ENCODE measurements around the gene FHAD1. TPM values are rescaled to one million over a fixed set of nuclear protein-coding genes. Genes with fewer than 3 reads are reported as not detected.

The FHAD1 gene
- total RNA-seq, 2 donors from 2014 or later = 4.4 TPM; not detected in 1

DNA sequence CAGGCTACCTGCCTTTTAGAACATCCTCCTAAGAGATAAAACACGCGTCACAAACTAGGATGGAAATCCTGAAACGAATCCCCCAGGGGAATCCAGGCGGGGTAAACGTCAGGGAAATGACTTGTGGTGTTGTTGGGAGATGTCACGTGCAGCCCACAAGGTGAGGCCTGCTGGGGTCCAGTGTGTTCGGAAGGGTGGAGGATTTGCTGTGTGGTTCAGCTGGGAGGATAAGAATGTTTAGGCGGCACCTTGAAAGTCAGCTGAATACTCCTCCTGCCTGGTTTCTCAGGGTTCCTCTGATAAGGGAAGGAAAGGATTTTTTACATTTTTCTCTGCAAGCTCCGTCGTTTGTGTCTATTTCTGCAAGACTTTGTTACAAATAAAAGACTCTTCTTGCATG, 88.0 kb downstream of the FHAD1 start:
- Histone ChIP-seq H3K36me3 (no peaks in the 10 kb centered on the region), H3K4me3 (no peak overlapping the region), H3K27me3 (replicated peaks; ENCODE audit: insufficient read depth) (no peaks in the 10 kb centered on the region), H3K4me1 (ENCODE audit: control insufficient read depth in 1 of 2, low read depth in 2 of 2) (peaks cover 9 to 20% of the 10 kb centered on the region in 2 donors), H3K9me3 (no peaks in the 10 kb centered on the region), H3K27ac (no peak overlapping the region)
- TF ChIP-seq, protein P1, sequence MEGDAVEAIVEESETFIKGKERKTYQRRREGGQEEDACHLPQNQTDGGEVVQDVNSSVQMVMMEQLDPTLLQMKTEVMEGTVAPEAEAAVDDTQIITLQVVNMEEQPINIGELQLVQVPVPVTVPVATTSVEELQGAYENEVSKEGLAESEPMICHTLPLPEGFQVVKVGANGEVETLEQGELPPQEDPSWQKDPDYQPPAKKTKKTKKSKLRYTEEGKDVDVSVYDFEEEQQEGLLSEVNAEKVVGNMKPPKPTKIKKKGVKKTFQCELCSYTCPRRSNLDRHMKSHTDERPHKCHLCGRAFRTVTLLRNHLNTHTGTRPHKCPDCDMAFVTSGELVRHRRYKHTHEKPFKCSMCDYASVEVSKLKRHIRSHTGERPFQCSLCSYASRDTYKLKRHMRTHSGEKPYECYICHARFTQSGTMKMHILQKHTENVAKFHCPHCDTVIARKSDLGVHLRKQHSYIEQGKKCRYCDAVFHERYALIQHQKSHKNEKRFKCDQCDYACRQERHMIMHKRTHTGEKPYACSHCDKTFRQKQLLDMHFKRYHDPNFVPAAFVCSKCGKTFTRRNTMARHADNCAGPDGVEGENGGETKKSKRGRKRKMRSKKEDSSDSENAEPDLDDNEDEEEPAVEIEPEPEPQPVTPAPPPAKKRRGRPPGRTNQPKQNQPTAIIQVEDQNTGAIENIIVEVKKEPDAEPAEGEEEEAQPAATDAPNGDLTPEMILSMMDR (IDR thresholded peaks at IDR 0.05) = no peak
- DNase-seq (ENCODE audit: low spot score) = no peak
- no peak for ATAC-seq (ENCODE audit: insufficient number of reproducible peaks, low FRiP score, low read depth)

DNA sequence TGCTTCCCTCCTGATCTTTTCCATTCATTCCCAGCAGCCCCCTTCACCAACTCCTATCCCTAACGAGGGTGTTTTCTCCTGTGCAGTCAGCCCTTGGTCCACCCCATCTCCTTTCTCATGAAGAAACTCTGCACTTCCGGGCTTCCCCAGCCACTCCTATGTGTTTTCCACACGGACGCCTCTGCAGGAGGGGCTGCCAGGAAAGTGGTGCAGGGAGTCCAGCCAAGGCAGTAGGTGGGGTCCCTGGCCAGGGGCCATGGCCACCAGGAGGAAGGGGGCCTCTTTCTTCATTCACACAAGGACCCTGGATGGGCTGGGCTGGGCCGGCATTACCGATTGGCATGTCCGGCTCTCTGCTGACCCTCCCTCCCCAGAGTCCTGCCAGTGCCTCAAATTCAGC, 89.8 kb downstream of the FHAD1 start:
- H3K27me3 ChIP-seq (replicated peaks; ENCODE audit: insufficient read depth) = no peaks in the 10 kb centered on the region
- no peak overlapping the region for H3K27ac ChIP-seq
- peaks cover 14 to 26% of the 10 kb centered on the region in 2 donors for H3K4me1 ChIP-seq (ENCODE audit: control insufficient read depth in 1 of 2, low read depth in 2 of 2)
- TF ChIP-seq, protein P1 (IDR thresholded peaks at IDR 0.05) = no peak
- no peaks in the 10 kb centered on the region for H3K36me3 ChIP-seq
- H3K9me3 ChIP-seq = no peaks in the 10 kb centered on the region
- DNase-seq (ENCODE audit: low spot score) = no peak
- ATAC-seq (ENCODE audit: insufficient number of reproducible peaks, low FRiP score, low read depth) = no peak
- no peak overlapping the region for H3K4me3 ChIP-seq

DNA sequence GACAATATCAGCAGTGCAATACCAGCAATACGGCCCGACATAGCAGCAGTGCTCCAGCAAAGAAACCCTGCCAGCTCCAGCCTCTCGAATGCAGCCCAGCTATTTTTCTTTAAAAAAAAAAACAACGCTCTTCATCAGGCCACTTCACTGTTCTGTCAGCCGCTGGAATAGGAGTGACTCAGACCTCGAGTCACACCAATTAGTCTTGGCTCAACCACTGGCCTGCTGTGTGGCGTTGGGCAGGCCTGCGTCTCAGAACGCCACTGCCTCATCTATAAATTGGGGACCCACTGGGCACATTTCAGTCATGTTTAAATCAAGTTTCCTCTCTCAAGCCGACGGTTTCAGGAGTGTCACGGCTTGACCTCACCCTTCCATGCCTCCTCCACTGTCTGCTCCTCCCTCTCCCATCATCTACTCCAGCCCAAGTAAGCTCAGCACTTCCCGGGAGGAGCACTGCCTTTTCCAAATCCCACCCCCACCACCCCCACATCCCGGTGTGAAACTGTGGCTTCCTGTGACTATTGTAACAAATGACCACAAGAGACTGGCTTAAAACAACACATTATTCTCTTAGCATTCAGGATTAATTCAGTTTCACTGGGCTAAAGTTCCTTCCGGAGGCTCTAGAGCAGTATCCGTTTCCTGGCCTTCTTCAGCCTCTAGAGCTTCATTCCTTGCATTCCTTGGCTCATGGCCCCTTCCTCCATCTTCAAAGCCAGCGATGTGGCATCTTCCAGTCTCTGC, 90.8 kb downstream of the FHAD1 start:
- H3K4me1 ChIP-seq (ENCODE audit: control insufficient read depth in 1 of 2, low read depth in 2 of 2) = peaks cover 17 to 34% of the 10 kb centered on the region in 2 donors
- peak; percentile 92 for ATAC-seq (ENCODE audit: insufficient number of reproducible peaks, low FRiP score, low read depth)
- TF ChIP-seq, protein P1 (IDR thresholded peaks at IDR 0.05) = no peak
- DNase-seq (ENCODE audit: low spot score) = peak; percentile 38
- peak overlapping the region; percentile 39 for H3K4me3 ChIP-seq
- no peaks in the 10 kb centered on the region for H3K36me3 ChIP-seq
- H3K27ac ChIP-seq = peak overlapping the region in 1 of 2 donors; percentile 51
- H3K9me3 ChIP-seq = no peaks in the 10 kb centered on the region
- no peaks in the 10 kb centered on the region for H3K27me3 ChIP-seq (replicated peaks; ENCODE audit: insufficient read depth)

DNA sequence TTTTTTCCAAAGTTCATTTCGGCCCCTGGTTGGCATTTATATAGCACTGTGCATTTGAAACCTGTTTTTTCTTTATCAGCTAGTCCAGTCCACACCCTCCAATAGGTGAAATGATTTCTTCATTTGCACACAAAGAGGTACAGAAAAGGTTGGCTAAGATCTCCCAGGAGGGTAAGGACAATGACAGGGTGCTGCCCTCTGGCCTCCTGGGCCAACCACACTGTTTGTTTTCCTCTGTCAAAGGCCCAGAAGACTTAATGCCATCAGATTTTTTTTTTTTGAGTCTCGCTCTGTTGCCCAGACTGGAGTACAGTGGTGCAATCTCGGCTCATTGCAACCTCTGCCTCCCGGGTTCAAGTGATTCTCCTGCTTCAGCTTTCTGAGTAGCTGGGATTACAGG, 92.5 kb downstream of the FHAD1 start:
- no peaks in the 10 kb centered on the region for H3K36me3 ChIP-seq
- no peak for ATAC-seq (ENCODE audit: insufficient number of reproducible peaks, low FRiP score, low read depth)
- TF ChIP-seq, protein P1 (IDR thresholded peaks at IDR 0.05) = no peak
- H3K27me3 ChIP-seq (replicated peaks; ENCODE audit: insufficient read depth) = no peaks in the 10 kb centered on the region
- H3K4me3 ChIP-seq = no peak overlapping the region
- H3K9me3 ChIP-seq = no peaks in the 10 kb centered on the region
- DNase-seq (ENCODE audit: low spot score) = no peak
- peaks cover 23 to 48% of the 10 kb centered on the region in 2 donors for H3K4me1 ChIP-seq (ENCODE audit: control insufficient read depth in 1 of 2, low read depth in 2 of 2)
- H3K27ac ChIP-seq = no peak overlapping the region

DNA sequence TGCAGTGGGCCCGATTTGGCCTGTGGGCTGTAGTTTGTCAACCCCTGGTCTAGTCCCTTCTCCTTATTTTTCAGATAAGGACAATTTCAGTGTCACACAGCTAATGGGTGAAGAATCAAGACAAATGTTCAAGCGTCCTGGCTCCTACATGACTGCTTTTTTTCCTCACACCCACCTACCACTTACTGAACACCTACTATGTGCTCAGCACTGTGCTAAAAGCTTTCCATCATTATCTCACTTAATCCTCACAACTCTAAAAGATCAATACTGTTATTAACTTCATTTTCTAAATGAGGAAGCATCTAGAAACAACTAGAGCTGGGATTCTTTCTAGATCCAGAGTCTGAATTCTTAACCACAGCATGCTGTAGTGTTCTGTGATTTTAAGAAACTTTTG, 94.2 kb downstream of the FHAD1 start:
- no peak overlapping the region for H3K4me3 ChIP-seq
- no peak for DNase-seq (ENCODE audit: low spot score)
- peaks cover 23 to 48% of the 10 kb centered on the region in 2 donors for H3K4me1 ChIP-seq (ENCODE audit: control insufficient read depth in 1 of 2, low read depth in 2 of 2)
- no peaks in the 10 kb centered on the region for H3K9me3 ChIP-seq
- no peak for ATAC-seq (ENCODE audit: insufficient number of reproducible peaks, low FRiP score, low read depth)
- H3K36me3 ChIP-seq = no peaks in the 10 kb centered on the region
- H3K27me3 ChIP-seq (replicated peaks; ENCODE audit: insufficient read depth) = no peaks in the 10 kb centered on the region
- H3K27ac ChIP-seq = peak overlapping the region in 1 of 2 donors; percentile 72
- TF ChIP-seq, protein P1 (IDR thresholded peaks at IDR 0.05) = no peak
